ACHN (cell line): ENCODE data around the gene ADGRL3.

ENCODE experiments used
- DNase-seq: peaks from one replicate; pipeline ENCODE4 v3.0.0-alpha.2; 2015
- in situ Hi-C: cut with HindIII; loops from 2 replicates; pipeline ENCODE4 v1.10.0; 2017; ENCODE audit warnings: low sequenced_read_pairs, low pct_ligation_motif_present, low pct_unique_long_range_greater_than_20kb

Gene ADGRL3

GRCh38 chr4:61248705-61249104, 48.6 kb downstream of the ADGRL3 start:
- DNase-seq, result no peak
- in situ Hi-C loops, result no loop called here

DNA sequence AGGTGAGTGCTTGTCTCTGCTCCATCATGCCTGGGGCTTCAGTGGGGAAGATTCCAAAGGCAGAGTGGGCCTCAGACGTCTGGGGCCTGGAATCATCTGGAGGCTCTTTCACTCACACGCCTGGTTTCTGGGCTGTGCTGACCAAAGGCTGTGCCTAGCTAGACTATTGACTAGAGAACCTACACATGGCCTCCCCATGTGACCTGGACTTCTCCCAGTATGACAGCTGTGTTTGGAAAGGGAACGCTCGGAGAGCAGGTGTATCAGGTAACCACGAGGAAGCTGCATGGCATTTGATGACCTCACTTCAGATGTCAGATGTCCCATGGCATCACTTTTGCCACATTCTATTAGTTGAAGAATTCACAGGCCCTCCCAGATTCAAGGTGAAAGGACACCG, 51.0 kb downstream of the ADGRL3 start:
- in situ Hi-C loops, result no loop called here
- DNase-seq, result no peak

DNA sequence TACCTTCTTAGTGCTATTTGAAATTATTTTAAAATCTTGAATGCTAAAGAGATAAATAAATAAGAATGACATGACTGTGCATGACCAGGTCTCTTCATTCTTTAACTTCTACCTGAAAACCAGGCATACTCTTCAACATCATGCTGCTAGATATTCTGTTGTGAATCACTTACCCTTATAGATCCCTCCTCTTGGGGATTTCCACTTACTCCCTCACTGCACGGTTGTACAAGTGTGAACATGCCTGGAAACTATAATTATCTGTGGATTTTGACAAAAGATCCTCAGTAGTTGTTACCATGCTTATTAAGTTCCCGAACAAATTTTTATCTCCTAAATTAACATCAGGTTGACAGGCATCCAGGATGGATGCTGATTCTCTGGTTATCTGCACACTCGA, 54.3 kb downstream of the ADGRL3 start:
- DNase-seq, result no peak
- in situ Hi-C loops, result no loop called here

- in situ Hi-C loops, result no loop called here
- DNase-seq, result no peak
These were observed 73.1 kb downstream of the ADGRL3 start for GRCh38 chr4:61273233-61273632.

GRCh38 chr4:61274286-61274685, 74.2 kb downstream of the ADGRL3 start:
- in situ Hi-C loops, result no loop called here
- DNase-seq, result no peak

- in situ Hi-C loops, result no loop called here
- no peak for DNase-seq
These were observed 75.1 kb downstream of the ADGRL3 start for GRCh38 chr4:61275241-61275640.

DNA sequence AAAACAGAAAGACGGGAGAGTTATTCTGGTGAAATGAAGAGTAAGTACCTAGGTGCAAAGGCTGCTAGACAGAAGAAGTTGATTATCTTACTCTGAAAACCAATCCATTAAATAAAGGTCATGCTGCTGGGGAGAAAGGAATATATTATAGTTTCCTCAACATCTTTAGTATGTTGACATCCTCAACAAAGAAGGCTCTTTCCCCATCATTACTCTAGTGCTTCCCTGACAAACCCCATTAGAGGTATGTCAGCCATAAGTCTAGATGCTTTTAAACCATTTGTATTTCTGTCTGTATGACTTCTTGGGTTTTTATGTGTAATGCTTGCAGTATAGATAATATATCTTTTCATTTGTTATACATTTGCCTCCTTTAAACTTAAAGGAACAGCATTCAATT, 75.9 kb downstream of the ADGRL3 start:
- in situ Hi-C loops, result no loop called here
- no peak for DNase-seq

GRCh38 chr4:61277785-61278760, 77.9 kb downstream of the ADGRL3 start:
- no peak for DNase-seq
- in situ Hi-C loops, result no loop called here

- in situ Hi-C loops, result no loop called here
- no peak for DNase-seq
These were observed 92.2 kb downstream of the ADGRL3 start for GRCh38 chr4:61292322-61292721.

DNA sequence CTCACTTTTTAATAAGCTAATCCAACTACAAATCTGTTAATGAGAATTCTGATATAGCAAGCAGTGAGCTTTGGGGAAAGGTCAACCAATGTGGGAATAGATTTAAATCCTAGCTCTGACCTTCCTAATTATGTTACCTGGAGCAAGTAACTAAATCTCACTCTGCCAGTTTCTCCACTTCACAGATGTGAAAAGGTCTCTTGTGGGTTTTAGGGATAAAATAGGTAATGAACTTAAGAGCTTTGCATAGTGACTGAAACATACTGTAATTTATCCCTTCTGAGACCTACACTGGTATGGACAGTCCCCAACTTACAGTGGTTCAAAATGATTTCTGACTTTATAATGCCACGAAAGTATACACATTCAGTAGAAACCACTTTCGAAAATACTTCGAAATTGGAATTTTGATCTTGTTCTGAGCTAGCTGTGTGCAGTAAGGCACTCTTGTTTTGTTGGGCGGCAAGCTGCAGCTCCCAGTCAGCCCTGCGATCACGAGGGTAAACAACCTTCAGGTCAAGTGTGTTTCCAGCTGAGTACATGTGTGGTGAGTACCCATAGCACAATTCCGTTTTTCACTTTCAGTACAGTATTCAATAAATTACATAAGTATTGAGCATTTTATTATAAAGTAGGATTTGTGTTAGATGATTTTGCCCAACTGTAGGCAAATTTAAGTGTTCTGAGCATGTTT, 93.7 kb downstream of the ADGRL3 start:
- DNase-seq, result no peak
- in situ Hi-C loops, result no loop called here

GRCh38 chr4:61294936-61295335, 94.8 kb downstream of the ADGRL3 start:
- no peak for DNase-seq
- in situ Hi-C loops, result no loop called here

DNA sequence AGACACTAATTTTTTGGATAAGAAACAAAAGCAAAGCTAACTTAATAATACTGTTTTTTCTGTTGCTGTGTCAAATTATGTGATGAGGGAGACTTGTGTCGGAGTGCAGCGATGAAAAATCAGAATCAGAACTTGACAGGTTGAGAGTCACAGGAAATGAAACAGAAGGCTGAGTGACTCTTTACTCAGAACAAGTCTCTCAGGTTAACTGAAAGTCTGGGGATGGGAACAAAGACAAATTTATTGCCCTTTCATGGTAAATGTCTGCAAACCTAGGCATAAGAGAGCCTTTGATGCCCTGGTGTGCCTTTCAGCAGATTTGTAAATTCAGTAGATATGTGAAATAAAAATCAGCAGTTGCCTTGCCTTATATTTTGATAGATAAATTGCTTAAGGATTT, 96.0 kb downstream of the ADGRL3 start:
- in situ Hi-C loops, result no loop called here
- no peak for DNase-seq

DNA sequence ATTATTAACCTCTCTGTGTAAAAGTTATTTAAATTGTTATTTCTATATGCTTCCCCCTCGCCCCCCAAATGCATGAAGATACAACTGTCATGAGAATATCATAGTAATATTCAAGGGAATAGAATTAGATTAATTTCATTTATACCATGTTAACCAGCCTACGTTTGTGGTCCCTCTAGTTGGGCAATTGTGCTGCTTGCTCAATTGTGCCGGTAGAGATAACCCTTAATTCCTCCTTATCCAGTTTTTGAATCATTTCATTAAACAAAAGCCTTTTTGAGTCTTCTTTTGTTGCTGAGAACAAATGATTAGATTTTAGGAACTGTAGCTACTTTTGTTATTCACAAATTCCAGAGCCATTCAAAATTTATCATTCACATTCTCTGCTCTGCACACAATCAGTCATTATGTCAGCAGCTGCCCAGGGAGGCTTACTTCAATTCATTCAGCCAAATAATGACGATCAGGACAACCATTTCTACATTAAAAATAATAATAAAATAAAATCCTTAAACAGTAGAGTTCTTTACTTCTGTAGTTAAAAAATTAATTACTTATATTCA, 98.1 kb downstream of the ADGRL3 start:
- in situ Hi-C loops, result no loop called here
- no peak for DNase-seq

DNA sequence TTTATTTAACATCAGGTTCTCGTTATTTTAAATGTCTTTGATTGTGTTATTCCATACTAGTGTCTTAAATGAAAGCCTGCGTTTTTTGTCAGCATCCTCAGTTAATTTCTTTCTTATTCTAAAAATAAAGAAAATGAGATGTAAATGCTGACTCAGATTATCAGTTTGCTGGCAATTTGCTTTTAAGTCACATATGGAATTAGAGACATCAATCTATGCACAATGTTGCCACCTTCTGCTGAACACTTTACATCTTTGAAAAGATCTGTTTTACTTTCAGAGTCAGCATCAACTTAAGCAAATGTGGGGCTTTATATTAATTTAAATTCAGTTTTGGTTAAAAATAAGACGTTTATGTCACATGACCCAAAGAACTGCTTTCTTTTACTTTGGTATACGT, 99.2 kb downstream of the ADGRL3 start:
- in situ Hi-C loops, result no loop called here
- DNase-seq, result no peak

- in situ Hi-C loops, result no loop called here
These were observed 100.2 kb downstream of the ADGRL3 start for GRCh38 chr4:61300266-61300844.

DNA sequence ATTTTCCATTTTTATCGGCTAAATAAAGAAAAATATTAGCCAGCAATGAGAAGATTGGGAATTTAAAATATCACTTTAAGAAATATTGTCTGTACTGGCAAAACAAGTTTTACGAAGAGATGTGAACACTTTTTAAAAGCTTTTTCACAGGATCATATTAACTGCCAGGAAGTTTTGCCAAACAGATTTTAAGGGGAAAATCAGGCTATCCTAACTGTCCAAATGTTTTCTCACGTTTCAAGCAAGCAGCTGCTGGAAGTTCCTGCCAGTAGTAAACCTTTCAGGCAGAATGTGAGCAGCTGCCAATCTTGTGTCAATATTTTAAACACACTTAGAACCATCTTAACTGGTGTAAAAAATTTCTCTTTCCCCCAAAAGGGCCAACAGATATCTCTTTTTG, 101.1 kb downstream of the ADGRL3 start:
- DNase-seq, result no peak
- in situ Hi-C loops, result no loop called here

More at GRCh38 chr4:61300266-61300844, 100.2 kb downstream of the ADGRL3 start:
- no peak for DNase-seq

DNA sequence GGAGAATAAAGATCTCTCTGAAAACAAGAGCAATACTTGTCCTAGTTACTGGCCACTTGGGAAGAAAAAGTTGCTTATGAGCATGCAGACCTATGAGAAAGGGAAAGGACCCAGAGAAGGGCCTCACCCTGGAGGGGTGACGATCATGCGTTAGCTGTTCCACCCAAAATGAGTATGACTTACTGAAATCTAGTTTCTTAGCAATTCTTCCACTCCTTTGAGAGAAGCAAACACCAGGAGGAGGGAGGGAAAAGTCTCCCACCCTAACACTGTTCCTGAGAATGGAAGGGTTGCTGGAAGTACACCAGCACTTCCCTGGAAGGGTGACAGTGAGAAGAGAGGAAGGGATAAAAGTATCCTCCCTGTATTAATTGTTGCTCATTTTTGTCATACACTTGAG, 107.9 kb downstream of the ADGRL3 start:
- in situ Hi-C loops, result no loop called here
- DNase-seq, result no peak

GRCh38 chr4:61309616-61310015, 109.5 kb downstream of the ADGRL3 start:
- in situ Hi-C loops, result no loop called here
- no peak for DNase-seq

DNA sequence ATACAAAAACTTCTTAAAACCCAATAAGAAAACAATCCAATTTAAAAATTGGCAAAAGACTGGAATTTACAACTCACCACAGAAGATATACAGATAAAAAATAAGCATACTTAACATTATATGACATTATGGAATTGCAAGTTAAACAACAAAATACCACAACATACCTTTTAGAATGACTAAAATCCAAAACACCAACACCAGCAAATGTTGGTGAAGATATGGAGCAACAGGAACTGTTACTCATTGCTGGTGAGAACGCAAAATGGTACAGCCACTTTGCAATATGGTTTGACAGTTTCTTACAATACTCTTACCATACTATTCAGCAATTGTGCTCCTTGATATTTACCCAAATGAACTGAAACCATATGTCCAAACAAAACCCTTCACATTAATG, 112.4 kb downstream of the ADGRL3 start:
- in situ Hi-C loops, result no loop called here
- no peak for DNase-seq
